ENCODE measurements around the gene DTYMK.

The DTYMK gene

GRCh38 chr2:241645915-241646645 is 40.5 kb downstream of the DTYMK start:
- no peak for DNase-seq

GRCh38 chr2:241645056-241645914 is 41.3 kb downstream of the DTYMK start:
- DNase-seq, result no peak

GRCh38 chr2:241641631-241642030 is 45.0 kb downstream of the DTYMK start:
- DNase-seq, result no peak

- no peak for DNase-seq
These were observed 46.3 kb downstream of the DTYMK start for GRCh38 chr2:241640165-241640795.

GRCh38 chr2:241639385-241639784 is 47.2 kb downstream of the DTYMK start:
- no peak for DNase-seq

- DNase-seq, result no peak
These were observed 47.7 kb downstream of the DTYMK start for GRCh38 chr2:241638940-241639339.

GRCh38 chr2:241637795-241638660 is 48.6 kb downstream of the DTYMK start:
- peak; percentile 58 for DNase-seq

- peak; percentile 76 for DNase-seq
These were observed 49.4 kb downstream of the DTYMK start, which contains the start of the genes ATG4B and THAP4 for GRCh38 chr2:241637018-241637794. Gene ATG4B (plus strand): TSS chr2:241637693. CDS start chr2:241637715, 22 bp downstream. Gene THAP4 (minus strand): TSS chr2:241637158. CDS start chr2:241637017, 141 bp downstream.

- DNase-seq, result peak; percentile 32
These were observed 50.2 kb downstream of the DTYMK start for GRCh38 chr2:241636182-241637017.

GRCh38 chr2:241635756-241636155 is 50.9 kb downstream of the DTYMK start:
- no peak for DNase-seq

- no peak for DNase-seq
These were observed 53.1 kb downstream of the DTYMK start for GRCh38 chr2:241633561-241633960.

GRCh38 chr2:241632478-241633325 is 53.9 kb downstream of the DTYMK start:
- DNase-seq, result no peak

- no peak for DNase-seq
These were observed 56.7 kb downstream of the DTYMK start for GRCh38 chr2:241629762-241630435.

GRCh38 chr2:241627675-241628074 is 58.9 kb downstream of the DTYMK start:
- no peak for DNase-seq

Measured in stimulated activated CD4-positive, alpha-beta T cell treated with anti-CD3 and anti-CD28 coated beads, Interleukin-12 subunit alpha, Interleukin-12 subunit beta, amount 100 ng/mL, for 4 hours (primary cell).